NCI-H69 (cell line): ENCODE results near the gene THAP11.

Experiments used
- DNase-seq: peaks from one replicate; lab custom pipeline; 2025; lab: John Stamatoyannopoulos, UW

THAP11 gene

GRCh38 chr16:67841816-67842508, at the start of gene THAP11:
TSS of gene THAP11 (plus strand) at chr16:67842320. CDS start at chr16:67842555, 235 bp downstream.
- DNase-seq, result peak; percentile 94

- no peak for DNase-seq
Observed at GRCh38 chr16:67796099-67796718, 45.9 kb upstream of the THAP11 start.

GRCh38 chr16:67800338-67800926, 41.7 kb upstream of the THAP11 start:
- DNase-seq, result no peak

DNA sequence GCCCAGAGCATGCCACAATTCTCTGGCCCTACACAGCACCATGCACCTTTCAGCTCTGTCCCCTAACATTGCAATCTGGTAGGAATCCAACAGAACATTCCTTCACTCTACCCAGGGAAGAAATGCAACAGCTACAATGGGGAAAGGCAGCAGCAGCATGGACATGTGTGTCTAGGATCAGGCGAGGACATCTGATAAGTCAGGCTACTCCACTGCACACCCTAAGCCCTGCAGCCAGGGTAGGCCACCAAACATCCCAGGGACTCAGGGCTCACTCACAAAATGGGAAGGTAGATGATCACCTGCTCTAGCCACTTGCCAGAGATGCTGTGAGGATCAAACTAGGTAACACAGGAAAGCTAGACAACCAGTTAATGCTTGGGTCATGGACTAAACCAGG, 40.9 kb upstream of the THAP11 start:
- no peak for DNase-seq

- no peak for DNase-seq
Observed at GRCh38 chr16:67801883-67802282, 40.2 kb upstream of the THAP11 start.

- DNase-seq, result no peak
Observed at GRCh38 chr16:67803894-67804293, 38.2 kb upstream of the THAP11 start.

- DNase-seq, result no peak
Observed at GRCh38 chr16:67804853-67805542, 37.1 kb upstream of the THAP11 start.

DNA sequence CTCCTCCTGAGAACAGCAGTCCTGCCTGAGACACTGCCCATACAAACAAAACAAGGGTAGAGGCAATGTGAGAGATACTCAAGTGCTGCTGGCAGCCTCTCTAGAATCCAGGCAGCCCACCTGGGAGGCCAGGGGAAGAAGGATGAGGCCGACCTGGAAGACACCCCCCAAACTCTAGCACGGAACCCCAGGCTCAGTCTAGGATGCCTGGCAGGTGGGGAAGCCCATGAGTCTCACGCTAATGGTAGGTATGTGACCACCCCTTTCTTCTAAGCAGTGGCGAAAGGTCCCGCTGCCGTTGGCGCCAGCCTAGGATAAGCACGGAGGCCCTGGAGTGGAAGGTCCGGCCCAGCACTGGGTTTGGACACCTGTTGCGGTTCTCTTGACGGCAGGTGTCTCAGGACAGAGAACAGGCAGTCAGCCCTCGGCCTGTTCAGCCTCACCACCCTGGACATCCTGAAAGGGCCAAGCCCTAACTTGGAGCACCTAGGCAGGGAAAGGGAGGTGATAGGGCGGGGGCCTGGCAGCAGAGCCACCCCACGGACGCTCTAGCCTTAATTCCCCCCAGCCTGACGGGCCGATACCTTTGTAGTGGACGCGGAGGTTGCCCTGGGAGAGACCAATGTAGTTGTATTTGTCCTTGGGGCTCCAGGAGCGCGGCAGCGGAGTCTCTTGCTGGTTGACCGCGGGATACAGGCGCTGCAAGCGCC, 36.2 kb upstream of the THAP11 start:
- DNase-seq, result peak; percentile 27

GRCh38 chr16:67806428-67807147, 35.5 kb upstream of the THAP11 start, which contains the start of the genes RANBP10 and TSNAXIP1:
TSS of gene RANBP10 (minus strand) at chr16:67806560. CDS start at chr16:67806536, 24 bp downstream.
TSS of gene TSNAXIP1 (plus strand) at chr16:67806889. CDS start at chr16:67807150, 261 bp downstream.
- DNase-seq, result peak; percentile 97

GRCh38 chr16:67807148-67807682, 34.9 kb upstream of the THAP11 start:
- no peak for DNase-seq

GRCh38 chr16:67811899-67812298, 30.2 kb upstream of the THAP11 start:
- no peak for DNase-seq

DNA sequence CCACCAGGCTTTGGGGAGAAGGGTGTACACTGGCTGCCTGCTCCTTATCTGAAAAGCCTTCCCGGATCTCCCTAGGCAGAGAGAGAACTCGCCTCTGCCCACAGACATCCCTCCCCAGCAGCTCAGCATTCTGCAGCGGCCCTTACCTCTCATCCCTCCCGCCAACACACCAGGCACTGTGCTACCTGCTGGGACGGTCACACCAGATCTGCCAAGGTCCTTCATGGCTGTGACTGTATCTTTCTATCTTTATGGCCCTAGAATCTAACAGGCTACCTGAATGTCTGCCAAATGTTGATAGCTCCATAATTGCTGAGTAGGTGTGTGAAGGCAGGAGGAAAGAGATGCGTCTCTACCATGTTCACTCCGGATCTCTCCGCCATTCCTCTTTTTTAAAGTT, 27.6 kb upstream of the THAP11 start:
- DNase-seq, result peak; percentile 53

DNA sequence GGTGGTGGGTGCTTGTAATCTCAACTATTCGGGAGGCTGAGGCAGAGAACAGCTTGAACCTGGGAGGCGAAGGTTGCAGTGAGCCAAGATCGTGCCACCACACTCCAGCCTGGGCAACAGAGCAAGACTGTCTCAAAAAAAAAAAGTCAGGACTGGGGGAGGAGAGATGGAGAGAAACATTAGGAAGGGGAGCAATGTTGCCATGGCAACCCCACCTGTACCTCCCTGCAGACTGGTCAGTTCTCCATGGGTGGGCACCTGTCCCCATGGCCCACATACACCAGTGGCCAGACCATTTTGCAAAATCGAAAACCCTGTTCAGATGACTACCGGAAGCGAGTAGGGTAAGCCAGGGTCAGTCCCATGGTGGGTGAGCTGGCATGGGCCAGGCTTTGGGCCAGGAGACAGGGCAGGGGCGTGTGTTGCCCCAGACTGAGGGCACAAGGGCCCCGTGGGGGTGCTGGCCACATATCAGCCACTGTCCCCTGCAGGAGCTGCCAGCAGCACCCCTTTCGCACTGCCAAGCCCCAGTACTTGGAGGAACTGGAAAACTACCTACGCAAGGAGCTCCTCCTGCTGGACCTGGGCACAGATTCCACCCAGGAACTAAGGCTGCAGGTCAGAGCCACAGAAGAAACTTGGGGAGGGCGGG, 21.4 kb upstream of the THAP11 start:
- DNase-seq, result no peak

DNA sequence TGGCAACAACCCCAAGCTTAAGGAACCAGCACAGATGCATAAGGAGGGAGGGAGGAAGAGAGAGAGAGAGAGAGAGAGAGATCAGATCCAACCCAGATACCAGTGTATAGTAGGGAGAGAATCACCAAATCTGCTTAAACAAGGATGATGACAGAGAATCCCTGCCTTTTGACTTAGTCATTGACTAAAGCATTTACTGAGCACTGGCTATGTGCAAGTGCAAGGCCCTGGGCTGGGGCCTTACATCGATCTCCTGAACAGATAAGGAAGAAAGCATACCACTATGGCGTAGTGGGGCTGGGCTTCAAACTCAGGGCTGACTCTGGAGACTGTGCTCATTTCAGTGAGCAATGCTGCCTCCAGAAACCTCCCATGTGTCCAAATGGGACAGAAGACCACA, 19.6 kb upstream of the THAP11 start:
- no peak for DNase-seq

DNA sequence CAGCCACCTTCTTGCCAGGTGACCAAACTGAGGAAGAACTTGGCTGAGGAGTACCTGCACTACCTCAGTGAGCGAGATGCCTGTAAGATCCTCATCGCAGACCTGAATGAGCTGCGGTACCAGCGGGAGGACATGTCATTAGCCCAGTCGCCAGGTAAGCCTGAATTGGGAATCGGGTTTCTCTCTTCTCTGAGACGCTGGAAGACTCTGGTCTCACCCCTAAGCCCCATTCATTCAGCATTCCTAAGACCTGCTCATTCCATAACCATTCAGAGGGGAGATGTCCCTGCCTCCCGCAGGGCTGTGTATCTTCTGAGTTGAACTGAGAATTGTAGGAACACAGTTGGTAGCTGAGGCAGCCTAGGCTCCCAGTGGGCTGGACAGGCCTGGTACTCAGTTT, 17.0 kb upstream of the THAP11 start:
- no peak for DNase-seq

GRCh38 chr16:67825906-67826305, 16.2 kb upstream of the THAP11 start:
- no peak for DNase-seq

- no peak for DNase-seq
Observed at GRCh38 chr16:67828651-67829050, 13.5 kb upstream of the THAP11 start.

DNA sequence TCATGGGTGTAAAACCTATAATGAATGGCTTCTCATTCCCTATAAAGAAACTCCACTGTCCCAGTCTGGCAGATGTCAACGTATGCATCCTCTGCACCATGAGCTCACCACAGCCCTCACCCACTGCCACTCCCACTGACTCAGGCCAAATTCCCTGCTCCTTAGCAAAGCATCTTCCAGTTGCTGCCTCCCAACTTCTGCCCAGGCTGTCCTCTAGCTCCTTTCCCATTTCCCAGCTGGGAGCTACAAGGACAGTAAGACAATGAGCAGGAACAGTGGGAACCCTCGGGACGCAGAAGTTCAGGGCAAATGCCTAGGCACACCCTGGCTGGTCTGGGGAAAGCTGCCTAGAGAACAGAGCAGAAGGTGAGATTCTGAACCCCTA, 9.1 kb upstream of the THAP11 start:
- peak; percentile 25 for DNase-seq

DNA sequence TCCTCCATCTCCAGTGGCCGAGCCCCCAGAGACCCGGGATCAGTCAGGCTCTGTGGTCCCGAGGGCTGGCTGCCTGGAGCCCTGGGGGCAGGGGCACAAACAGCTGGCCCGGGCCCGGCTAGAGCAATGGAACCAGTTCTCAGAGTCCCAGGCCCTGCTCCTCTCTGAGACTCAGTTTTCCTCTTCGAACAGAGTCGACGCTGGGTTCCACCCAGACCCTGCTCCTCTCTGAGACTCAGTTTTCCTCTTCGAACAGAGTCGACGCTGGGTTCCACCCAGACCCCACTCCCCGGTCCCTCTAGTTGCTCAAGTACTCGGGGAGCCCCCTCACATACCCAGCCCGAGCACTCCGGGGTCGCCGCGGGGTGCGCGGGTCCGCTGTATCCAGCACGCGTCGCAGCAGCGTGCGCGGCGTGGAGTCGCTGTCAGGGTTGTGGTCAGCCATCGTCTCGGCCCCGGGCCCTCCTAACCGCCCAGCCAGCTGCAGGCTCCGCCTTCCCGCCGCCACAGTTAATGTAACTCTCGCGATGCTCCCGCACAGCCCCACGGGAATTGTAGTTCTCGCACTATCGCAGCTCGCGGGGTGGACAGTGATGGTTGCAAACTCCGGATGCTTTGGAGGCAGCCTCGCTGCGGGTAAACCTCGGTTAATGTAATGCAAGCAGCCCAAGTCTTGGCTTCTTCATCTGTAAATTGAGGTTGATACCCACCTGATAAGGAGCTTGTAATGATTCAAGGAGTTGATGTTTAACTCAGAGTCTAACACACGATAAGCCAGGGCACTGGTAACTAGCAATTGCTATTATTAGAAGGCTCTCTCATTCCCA, 8.5 kb upstream of the THAP11 start:
- DNase-seq, result peak; percentile 92

DNA sequence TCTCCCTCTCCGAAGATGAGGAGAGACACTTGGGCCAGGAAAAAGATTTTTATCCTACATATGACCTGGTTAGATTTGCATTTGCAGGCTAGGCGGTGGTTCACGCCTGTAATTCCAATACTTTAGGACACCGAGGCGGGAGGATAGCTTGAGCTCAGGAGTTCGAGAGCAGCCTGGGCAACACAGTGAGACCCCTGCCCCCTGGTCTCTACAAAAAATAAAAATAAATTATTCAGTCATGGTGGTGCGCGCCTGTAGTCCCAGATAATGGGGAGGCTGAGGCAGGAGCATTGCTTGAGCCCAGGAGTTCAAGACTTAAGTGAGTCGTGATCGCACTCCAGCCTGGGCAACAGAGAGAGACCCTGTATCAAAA, 7.9 kb upstream of the THAP11 start:
- no peak for DNase-seq
